Neutrophil (primary cell): ENCODE measurements around the gene IRF8.
A peak's percentile ranks its signal among the peaks of the same experiment; 100 is the strongest.
"Not testable (repeated sequence)": the region's sequence is repeated elsewhere in the genome, so short reads cannot be mapped to it uniquely, and the experiment has no call there.

ENCODE experiments used
- H3K27ac ChIP-seq: fragments of 200-600 bp; sonication (generic); 2 replicates; pipeline ENCODE4 v1.5.1; 2016; ENCODE audit warnings: mild to moderate bottlenecking, moderate library complexity
- H3K27me3 ChIP-seq: fragments of 200-600 bp; sonication (generic); 2 replicates; pipeline ENCODE4 v1.6.0; 2016; ENCODE audit warnings: mild to moderate bottlenecking
- H3K36me3 ChIP-seq: fragments of 200-600 bp; sonication (generic); 2 replicates; pipeline ENCODE4 v1.5.1; 2017
- H3K4me1 ChIP-seq, 2 experiments: fragments of 200-600 bp in 1 of 2; sonication (generic) in 1 of 2; 1 replicate in 1 of 2; 2 replicates in 1 of 2; pipeline versions ENCODE4 v1.5.1 to v1.6.1; 2013 to 2016; ENCODE audit warnings: low read depth in 1 of 2, low read length in 1 of 2, mild to moderate bottlenecking in 1 of 2, moderate library complexity in 1 of 2; ENCODE audit not compliant: control insufficient read depth in 1 of 2, insufficient read depth in 1 of 2
- H3K4me3 ChIP-seq, 2 experiments: fragments of 200-600 bp in 1 of 2; sonication (generic) in 1 of 2; 1 replicate in 1 of 2; 2 replicates in 1 of 2; pipeline ENCODE4 v1.5.1; 2013 to 2016; ENCODE audit warnings: low read depth in 1 of 2, low read length in 1 of 2, mild to moderate bottlenecking in 1 of 2, moderate library complexity in 1 of 2
- H3K9me3 ChIP-seq: fragments of 200-600 bp; sonication (generic); 2 replicates; pipeline ENCODE4 v1.5.1; 2016
- CTCF ChIP-seq: fragments of 200-600 bp; sonication (generic); IDR thresholded peaks from 2 replicates; pipeline ENCODE4 v1.5.1; 2016; ENCODE audit warnings: antibody characterized with exemption

Gene IRF8

GRCh38 chr16:85903559-85903958 lies 4.6 kb downstream of the IRF8 start:
- H3K27me3 ChIP-seq, result peaks cover 60% of the 10 kb centered on the region
- no peaks in the 10 kb centered on the region for H3K36me3 ChIP-seq
- peaks cover 21 to 38% of the 10 kb centered on the region in 2 experiments for H3K4me1 ChIP-seq
- H3K27ac ChIP-seq, result no peak overlapping the region
- H3K4me3 ChIP-seq, result no peak overlapping the region
- peaks cover 10% of the 10 kb centered on the region for H3K9me3 ChIP-seq
- no peak for TF ChIP-seq CTCF

GRCh38 chr16:85905110-85906095 lies 6.4 kb downstream of the IRF8 start:
- Histone ChIP-seq H3K9me3 (peaks cover 10% of the 10 kb centered on the region), H3K27ac (no peak overlapping the region), H3K36me3 (no peaks in the 10 kb centered on the region), H3K4me1 (peaks cover 26 to 56% of the 10 kb centered on the region in 2 experiments), H3K4me3 (no peak overlapping the region), H3K27me3 (peaks cover 57% of the 10 kb centered on the region)
- TF ChIP-seq CTCF, result no peak

- Histone ChIP-seq H3K36me3 (no peaks in the 10 kb centered on the region), H3K27me3 (peaks cover 55% of the 10 kb centered on the region), H3K27ac (no peak overlapping the region), H3K9me3 (peaks cover 10% of the 10 kb centered on the region), H3K4me1 (peaks cover 26 to 63% of the 10 kb centered on the region in 2 experiments), H3K4me3 (no peak overlapping the region)
- TF ChIP-seq CTCF, result no peak
Measured at GRCh38 chr16:85906349-85906748, 7.4 kb downstream of the IRF8 start.

GRCh38 chr16:85907231-85907630 lies 8.3 kb downstream of the IRF8 start:
- peaks cover 10% of the 10 kb centered on the region for H3K9me3 ChIP-seq
- not testable (repeated sequence) for H3K27ac ChIP-seq, H3K36me3 ChIP-seq, H3K4me3 ChIP-seq
- H3K27me3 ChIP-seq, result peaks cover 53% of the 10 kb centered on the region
- H3K4me1 ChIP-seq, result peaks cover 26 to 66% of the 10 kb centered on the region in 2 experiments

GRCh38 chr16:85908444-85908843 lies 9.5 kb downstream of the IRF8 start:
- H3K9me3 ChIP-seq, result peaks cover 10% of the 10 kb centered on the region
- H3K36me3 ChIP-seq, result no peaks in the 10 kb centered on the region
- TF ChIP-seq CTCF, result no peak
- H3K4me1 ChIP-seq, result peaks cover 32 to 64% of the 10 kb centered on the region in 2 experiments
- H3K4me3 ChIP-seq, result no peak overlapping the region
- H3K27ac ChIP-seq, result peak overlapping the region; percentile 1
- peaks cover 52% of the 10 kb centered on the region for H3K27me3 ChIP-seq

GRCh38 chr16:85908889-85909589 lies 10.1 kb downstream of the IRF8 start:
- Histone ChIP-seq H3K9me3 (peaks cover 10% of the 10 kb centered on the region), H3K27me3 (peaks cover 52% of the 10 kb centered on the region), H3K36me3 (no peaks in the 10 kb centered on the region), H3K4me1 (peaks cover 32 to 68% of the 10 kb centered on the region in 2 experiments), H3K27ac (peak overlapping the region; percentile 1), H3K4me3 (no peak overlapping the region)
- no peak for TF ChIP-seq CTCF
